Measurements from ENCODE around the gene GPBAR1.

DNA sequence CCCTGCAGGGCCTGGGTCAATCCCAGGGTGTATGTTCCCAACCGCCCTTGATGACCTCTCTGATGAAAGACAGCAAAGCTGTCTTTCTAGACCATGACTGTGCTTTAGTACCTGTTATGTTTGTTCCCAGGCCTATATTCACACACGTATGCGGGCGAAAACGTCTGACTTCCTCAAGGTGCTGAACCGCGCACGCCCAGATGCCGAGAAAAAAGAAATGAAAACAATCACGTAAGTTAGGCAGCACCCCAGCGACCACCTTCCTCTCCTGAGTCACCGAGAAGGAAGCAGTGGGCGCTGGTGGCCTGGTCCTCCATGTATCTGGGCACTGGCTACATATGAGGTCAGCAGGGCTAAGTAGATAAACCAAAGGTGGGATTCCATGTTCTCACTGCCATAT, 11.1 kb upstream of the GPBAR1 start:
- TF ChIP-seq, protein P1, sequence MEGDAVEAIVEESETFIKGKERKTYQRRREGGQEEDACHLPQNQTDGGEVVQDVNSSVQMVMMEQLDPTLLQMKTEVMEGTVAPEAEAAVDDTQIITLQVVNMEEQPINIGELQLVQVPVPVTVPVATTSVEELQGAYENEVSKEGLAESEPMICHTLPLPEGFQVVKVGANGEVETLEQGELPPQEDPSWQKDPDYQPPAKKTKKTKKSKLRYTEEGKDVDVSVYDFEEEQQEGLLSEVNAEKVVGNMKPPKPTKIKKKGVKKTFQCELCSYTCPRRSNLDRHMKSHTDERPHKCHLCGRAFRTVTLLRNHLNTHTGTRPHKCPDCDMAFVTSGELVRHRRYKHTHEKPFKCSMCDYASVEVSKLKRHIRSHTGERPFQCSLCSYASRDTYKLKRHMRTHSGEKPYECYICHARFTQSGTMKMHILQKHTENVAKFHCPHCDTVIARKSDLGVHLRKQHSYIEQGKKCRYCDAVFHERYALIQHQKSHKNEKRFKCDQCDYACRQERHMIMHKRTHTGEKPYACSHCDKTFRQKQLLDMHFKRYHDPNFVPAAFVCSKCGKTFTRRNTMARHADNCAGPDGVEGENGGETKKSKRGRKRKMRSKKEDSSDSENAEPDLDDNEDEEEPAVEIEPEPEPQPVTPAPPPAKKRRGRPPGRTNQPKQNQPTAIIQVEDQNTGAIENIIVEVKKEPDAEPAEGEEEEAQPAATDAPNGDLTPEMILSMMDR (IDR thresholded peaks at IDR 0.05), result no peak
- TF ChIP-seq POLR2A (IDR thresholded peaks at IDR 0.05) (no peak), EP300 (IDR thresholded peaks at IDR 0.05) (no peak), POLR2AphosphoS5 (IDR thresholded peaks at IDR 0.05) (no peak)

Data from upper lobe of left lung (tissue), 4 donors.